ENCODE measurements around the gene KRT13.

DNA sequence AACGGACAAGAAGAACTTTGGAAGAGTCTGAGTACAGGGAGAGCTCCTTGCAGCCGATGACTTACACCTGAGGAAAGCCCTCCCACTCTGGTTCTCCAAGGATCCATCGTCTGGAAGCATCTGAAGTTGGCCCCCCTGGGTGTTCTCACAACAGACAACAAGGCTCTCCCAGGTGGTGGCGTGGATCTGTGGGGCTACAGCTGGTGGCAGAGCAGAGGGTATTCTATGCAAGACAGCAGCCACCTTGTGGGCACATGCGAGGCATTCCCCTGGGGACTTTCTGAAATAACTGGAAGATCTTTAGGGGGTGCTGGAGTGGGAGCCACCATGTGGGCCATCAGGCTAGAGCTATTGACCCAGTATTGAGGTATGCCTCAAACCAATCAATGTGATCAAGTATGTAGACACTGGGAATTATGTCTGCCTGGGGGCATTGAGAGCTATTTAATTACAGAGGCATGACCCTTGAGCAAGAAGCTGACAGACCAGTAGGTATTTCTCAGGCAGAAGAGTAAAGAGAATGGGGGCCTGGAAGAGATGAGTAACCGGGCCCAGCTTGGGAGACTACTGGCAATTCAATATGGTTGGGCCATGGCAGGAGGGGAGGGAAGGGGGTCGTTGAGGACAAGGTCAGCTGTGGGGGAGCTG lies 29.6 kb upstream of the KRT13 start:
- no peak for TF ChIP-seq ARNTL (CRISPR knock-in tag; IDR thresholded peaks at IDR 0.05; ENCODE audit: borderline replicate concordance, low read depth)
- no peak for TF ChIP-seq OSR1 (CRISPR knock-in tag; IDR thresholded peaks at IDR 0.05)
- TF ChIP-seq ZNF8 (CRISPR knock-in tag; IDR thresholded peaks at IDR 0.05) = no peak
- TF ChIP-seq TOX (CRISPR knock-in tag; IDR thresholded peaks at IDR 0.05; ENCODE audit: borderline replicate concordance) = no peak
- no peak for TF ChIP-seq PPARA (CRISPR knock-in tag; IDR thresholded peaks at IDR 0.05; ENCODE audit: borderline replicate concordance)
- no peak for TF ChIP-seq TCF4 (CRISPR knock-in tag; IDR thresholded peaks at IDR 0.05; ENCODE audit: borderline replicate concordance)
- no peak for TF ChIP-seq ZNF565 (CRISPR knock-in tag; conservative IDR thresholded peaks at IDR 0.05; ENCODE audit: low read depth)
- no peak for TF ChIP-seq RARB (CRISPR knock-in tag; IDR thresholded peaks at IDR 0.05)
- no peak for TF ChIP-seq ZC3H10 (CRISPR knock-in tag; IDR thresholded peaks at IDR 0.05)
- no peak for TF ChIP-seq TSHZ2 (CRISPR knock-in tag; IDR thresholded peaks at IDR 0.05)
- no peak for TF ChIP-seq POU6F1 (CRISPR knock-in tag; IDR thresholded peaks at IDR 0.05; ENCODE audit: borderline replicate concordance, low read depth)
- TF ChIP-seq PATZ1 (CRISPR knock-in tag; IDR thresholded peaks at IDR 0.05; ENCODE audit: borderline replicate concordance) = no peak
- no peak for TF ChIP-seq ZFP3 (CRISPR knock-in tag; IDR thresholded peaks at IDR 0.05)
